SK-N-DZ (cell line): ENCODE measurements around the gene CPAMD8.
"Not testable (repeated sequence)": the region's sequence is repeated elsewhere in the genome, so short reads cannot be mapped to it uniquely, and the experiment has no call there.

Experiments
- DNase-seq: peaks from one replicate; pipeline ENCODE4 v3.0.0-alpha.2; 2015; ENCODE audit warnings: low spot score

CPAMD8 gene

GRCh38 chr19:17001603-17002183, 24.9 kb downstream of the CPAMD8 start:
- no peak for DNase-seq

GRCh38 chr19:16998635-16999194, 27.9 kb downstream of the CPAMD8 start:
- DNase-seq, result no peak

GRCh38 chr19:16996838-16997490, 29.6 kb downstream of the CPAMD8 start:
- not testable (repeated sequence) for DNase-seq

GRCh38 chr19:16988661-16989060, 37.9 kb downstream of the CPAMD8 start:
- DNase-seq, result no peak

GRCh38 chr19:16985403-16985802, 41.2 kb downstream of the CPAMD8 start:
- no peak for DNase-seq

- not testable (repeated sequence) for DNase-seq
Measured at GRCh38 chr19:16982586-16982985, 44.0 kb downstream of the CPAMD8 start.

GRCh38 chr19:16978839-16979802, 47.5 kb downstream of the CPAMD8 start:
- DNase-seq, result no peak

GRCh38 chr19:16978156-16978555, 48.5 kb downstream of the CPAMD8 start:
- DNase-seq, result no peak

GRCh38 chr19:16977306-16977705, 49.3 kb downstream of the CPAMD8 start:
- DNase-seq, result no peak

GRCh38 chr19:16976446-16976845, 50.2 kb downstream of the CPAMD8 start:
- DNase-seq, result no peak

- DNase-seq, result no peak
Measured at GRCh38 chr19:16970821-16971220, 55.8 kb downstream of the CPAMD8 start.

GRCh38 chr19:16969135-16969534, 57.5 kb downstream of the CPAMD8 start:
- no peak for DNase-seq

GRCh38 chr19:16960996-16961822, 65.4 kb downstream of the CPAMD8 start:
- DNase-seq, result peak; percentile 50

- DNase-seq, result not testable (repeated sequence)
Measured at GRCh38 chr19:16958277-16958676, 68.3 kb downstream of the CPAMD8 start.

- DNase-seq, result no peak
Measured at GRCh38 chr19:16957855-16958254, 68.8 kb downstream of the CPAMD8 start.

- DNase-seq, result no peak
Measured at GRCh38 chr19:16957151-16957701, 69.4 kb downstream of the CPAMD8 start.

GRCh38 chr19:16955161-16955560, 71.4 kb downstream of the CPAMD8 start:
- no peak for DNase-seq

GRCh38 chr19:16952046-16952445, 74.6 kb downstream of the CPAMD8 start:
- no peak for DNase-seq

GRCh38 chr19:16951529-16951928, 75.1 kb downstream of the CPAMD8 start:
- DNase-seq, result no peak

GRCh38 chr19:16949496-16950023, 77.0 kb downstream of the CPAMD8 start:
- no peak for DNase-seq
